HUES64 (cell line): ENCODE measurements around the gene BPIFB6.

Source experiments
- H3K27ac ChIP-seq: 2 replicates; pipeline ENCODE4 v1.7.0; 2013; ENCODE audit warnings: low read depth, low read length, inconsistent platforms
- H3K27me3 ChIP-seq: 2 replicates; pipeline ENCODE4 v1.6.1; 2013; ENCODE audit warnings: mild to moderate bottlenecking, low read length; ENCODE audit not compliant: insufficient read depth
- H3K36me3 ChIP-seq: 2 replicates; pipeline ENCODE4 v1.6.1; 2013; ENCODE audit warnings: mild to moderate bottlenecking, low read length; ENCODE audit not compliant: insufficient read depth
- H3K4me1 ChIP-seq: 2 replicates; pipeline ENCODE4 v1.6.1; 2013; ENCODE audit warnings: mild to moderate bottlenecking, low read length, moderate library complexity; ENCODE audit not compliant: insufficient read depth
- H3K4me3 ChIP-seq: 2 replicates; pipeline ENCODE4 v1.5.1; 2013; ENCODE audit warnings: mild to moderate bottlenecking, low read length, moderate library complexity
- H3K9ac ChIP-seq: 2 replicates; pipeline ENCODE4 v1.6.1; 2013; ENCODE audit warnings: mild to moderate bottlenecking, low read depth, low read length
- H3K9me3 ChIP-seq: 2 replicates; pipeline ENCODE4 v1.6.1; 2013; ENCODE audit warnings: low read depth, low read length; ENCODE audit not compliant: insufficient read depth
- WGBS: fragments of 150-250, 120-280 bp; methylation state at CpG from one replicate; pipeline ENCODE4 v1.1.7; 2013; ENCODE audit warnings: missing lambda C conversion rate; 5-methylcytosine and 5-hydroxymethylcytosine counted together

Gene BPIFB6

GRCh38 chr20:33070111-33071053, 38.9 kb downstream of the BPIFB6 start:
- no peaks in the 10 kb centered on the region for H3K27me3 ChIP-seq
- 93% methylated on average over 19 of the region's 19 CpGs for WGBS

GRCh38 chr20:33071198-33071597, 39.8 kb downstream of the BPIFB6 start:
- Histone ChIP-seq H3K27ac (no peak overlapping the region), H3K4me1 (no peaks in the 10 kb centered on the region), H3K9me3 (no peaks in the 10 kb centered on the region; the same call in 1 of the 2 replicates), H3K9ac (no peak overlapping the region), H3K36me3 (no peaks in the 10 kb centered on the region), H3K4me3 (no peak overlapping the region), H3K27me3 (no peaks in the 10 kb centered on the region)
- 90% methylated on average over 4 of the region's 5 CpGs for WGBS

More at GRCh38 chr20:33070111-33071053, 38.9 kb downstream of the BPIFB6 start:
- no peaks in the 10 kb centered on the region for H3K36me3 ChIP-seq
- no peak overlapping the region for H3K4me3 ChIP-seq
- H3K9me3 ChIP-seq: no peaks in the 10 kb centered on the region; the same call in 1 of the 2 replicates
- H3K4me1 ChIP-seq: no peaks in the 10 kb centered on the region
- H3K9ac ChIP-seq: no peak overlapping the region
- no peak overlapping the region for H3K27ac ChIP-seq

- H3K27me3 ChIP-seq: no peaks in the 10 kb centered on the region
- WGBS: 96% methylated on average over 4 of the region's 4 CpGs
Measured at GRCh38 chr20:33072362-33072761, 40.9 kb downstream of the BPIFB6 start.

GRCh38 chr20:33072813-33073212, 41.4 kb downstream of the BPIFB6 start:
- no peaks in the 10 kb centered on the region for H3K27me3 ChIP-seq
- WGBS: 92% methylated on average over 2 of the region's 2 CpGs

More at GRCh38 chr20:33072362-33072761, 40.9 kb downstream of the BPIFB6 start:
- Histone ChIP-seq H3K4me3 (no peak overlapping the region), H3K9ac (no peak overlapping the region), H3K4me1 (no peaks in the 10 kb centered on the region), H3K27ac (no peak overlapping the region), H3K36me3 (no peaks in the 10 kb centered on the region), H3K9me3 (no peaks in the 10 kb centered on the region; the same call in 1 of the 2 replicates)

GRCh38 chr20:33074675-33075074, 43.2 kb downstream of the BPIFB6 start:
- Histone ChIP-seq H3K9me3 (no peaks in the 10 kb centered on the region; the same call in 1 of the 2 replicates), H3K27me3 (no peaks in the 10 kb centered on the region), H3K36me3 (no peaks in the 10 kb centered on the region), H3K4me1 (no peaks in the 10 kb centered on the region), H3K27ac (no peak overlapping the region), H3K4me3 (no peak overlapping the region), H3K9ac (no peak overlapping the region)
- 87% methylated on average over 2 of the region's 2 CpGs for WGBS

More at GRCh38 chr20:33072813-33073212, 41.4 kb downstream of the BPIFB6 start:
- Histone ChIP-seq H3K4me1 (no peaks in the 10 kb centered on the region), H3K4me3 (no peak overlapping the region), H3K27ac (no peak overlapping the region), H3K36me3 (no peaks in the 10 kb centered on the region), H3K9me3 (no peaks in the 10 kb centered on the region; the same call in 1 of the 2 replicates), H3K9ac (no peak overlapping the region)

- H3K36me3 ChIP-seq: no peaks in the 10 kb centered on the region
- H3K4me3 ChIP-seq: no peak overlapping the region
- H3K9me3 ChIP-seq: no peaks in the 10 kb centered on the region; the same call in 1 of the 2 replicates
- H3K27ac ChIP-seq: no peak overlapping the region
- H3K9ac ChIP-seq: no peak overlapping the region
- H3K27me3 ChIP-seq: no peaks in the 10 kb centered on the region
- no peaks in the 10 kb centered on the region for H3K4me1 ChIP-seq
- WGBS: 85% methylated on average over 6 of the region's 6 CpGs
Measured at GRCh38 chr20:33075281-33075680, 43.8 kb downstream of the BPIFB6 start.

GRCh38 chr20:33076662-33077372, 45.4 kb downstream of the BPIFB6 start:
- no peaks in the 10 kb centered on the region for H3K27me3 ChIP-seq
- no peak overlapping the region for H3K4me3 ChIP-seq
- H3K36me3 ChIP-seq: no peaks in the 10 kb centered on the region
- no peaks in the 10 kb centered on the region for H3K4me1 ChIP-seq
- no peak overlapping the region for H3K9ac ChIP-seq
- no peaks in the 10 kb centered on the region; the same call in 1 of the 2 replicates for H3K9me3 ChIP-seq
- no peak overlapping the region for H3K27ac ChIP-seq
- 68% methylated on average over 6 of the region's 6 CpGs for WGBS

- H3K9me3 ChIP-seq: no peaks in the 10 kb centered on the region
- no peak within 1 kb of the TSS for H3K9ac ChIP-seq
- 94% methylated on average over 2 of the region's 2 CpGs for WGBS
- no peaks in the 10 kb centered on the region for H3K36me3 ChIP-seq
- no peaks in the 10 kb centered on the region for H3K27me3 ChIP-seq
- H3K4me1 ChIP-seq: no peaks in the 10 kb centered on the region
- H3K27ac ChIP-seq: no peak within 1 kb of the TSS
- H3K4me3 ChIP-seq: no peak within 1 kb of the TSS
Measured at GRCh38 chr20:33079259-33079658, 47.8 kb downstream of the BPIFB6 start, which contains the start of gene BPIFB4. Gene BPIFB4 (plus strand): TSS chr20:33079643. CDS start chr20:33081527, 1,884 bp downstream.

GRCh38 chr20:33081411-33082154, 50.1 kb downstream of the BPIFB6 start:
- H3K9me3 ChIP-seq: no peaks in the 10 kb centered on the region
- 94% methylated on average over 7 of the region's 7 CpGs for WGBS
- no peak overlapping the region for H3K9ac ChIP-seq
- H3K4me1 ChIP-seq: no peaks in the 10 kb centered on the region
- no peak overlapping the region for H3K4me3 ChIP-seq
- H3K27ac ChIP-seq: no peak overlapping the region
- no peaks in the 10 kb centered on the region for H3K36me3 ChIP-seq
- H3K27me3 ChIP-seq: no peaks in the 10 kb centered on the region

GRCh38 chr20:33082546-33082945, 51.1 kb downstream of the BPIFB6 start:
- H3K4me3 ChIP-seq: no peak overlapping the region
- H3K27ac ChIP-seq: no peak overlapping the region
- H3K27me3 ChIP-seq: no peaks in the 10 kb centered on the region
- no peak overlapping the region for H3K9ac ChIP-seq
- WGBS: 91% methylated on average over 6 of the region's 6 CpGs
- no peaks in the 10 kb centered on the region for H3K9me3 ChIP-seq
- H3K36me3 ChIP-seq: no peaks in the 10 kb centered on the region
- no peaks in the 10 kb centered on the region for H3K4me1 ChIP-seq
